Keratinocyte (primary cell): ENCODE measurements around the gene HS3ST3A1. TPM values are rescaled to one million over a fixed set of nuclear protein-coding genes. Genes with fewer than 3 reads are reported as not detected.

Experiments used
- DNase-seq: peaks from one replicate; pipeline ENCODE4 v3.0.0-alpha.2; 2011; ENCODE audit warnings: low read depth, missing footprints, low spot score
- FAIRE-seq: peaks from 2 replicates; lab custom pipeline; 2011; peaks lifted over from hg19 to GRCh38; lab: Jason Lieb, UNC
- H2AFZ ChIP-seq: 2 replicates; pipeline ENCODE4 v1.6.0; 2012; ENCODE audit warnings: low read length, control low read depth, inconsistent platforms; ENCODE audit not compliant: control insufficient read depth
- H3K27ac ChIP-seq: 2 replicates; pipeline ENCODE4 v1.5.1; 2011; ENCODE audit warnings: low read length; ENCODE audit not compliant: control insufficient read depth, insufficient read depth
- H3K27me3 ChIP-seq: 3 replicates; pipeline ENCODE4 v1.6.0; 2011; ENCODE audit warnings: low read length; ENCODE audit not compliant: control insufficient read depth, insufficient read depth; ENCODE audit errors: extremely low read depth
- H3K36me3 ChIP-seq, 2 experiments: 2 replicates in 1 of 2; 3 replicates in 1 of 2; pipeline ENCODE4 v1.5.1; 2011; ENCODE audit warnings: low read length in 2 of 2, mild to moderate bottlenecking in 1 of 2; ENCODE audit not compliant: control insufficient read depth in 2 of 2, insufficient read depth in 2 of 2; ENCODE audit errors: extremely low read depth in 1 of 2
- H3K4me1 ChIP-seq: 3 replicates; pipeline ENCODE4 v1.5.1; 2011; ENCODE audit warnings: low read length; ENCODE audit not compliant: control insufficient read depth, insufficient read depth; ENCODE audit errors: extremely low read depth
- H3K4me2 ChIP-seq: 3 replicates; pipeline ENCODE4 v1.6.0; 2011; ENCODE audit warnings: low read depth, low read length; ENCODE audit not compliant: control insufficient read depth, insufficient read depth; ENCODE audit errors: extremely low read depth
- H3K4me3 ChIP-seq, 3 experiments: fragments of 200-600 bp in 1 of 3; sonication (generic) in 1 of 3; 2 replicates in 2 of 3; 3 replicates in 1 of 3; pipeline ENCODE4 v1.5.1; 2011 to 2016; ENCODE audit warnings: low read length in 3 of 3, mild to moderate bottlenecking in 3 of 3, control low read depth in 2 of 3, inconsistent platforms in 1 of 3, low read depth in 1 of 3, mixed read lengths in 1 of 3, mixed run types in 1 of 3, moderate library complexity in 1 of 3; ENCODE audit not compliant: control insufficient read depth in 2 of 3, insufficient read depth in 2 of 3; ENCODE audit errors: extremely low read depth in 1 of 3
- H3K79me2 ChIP-seq: 2 replicates; pipeline ENCODE4 v1.6.0; 2012; ENCODE audit warnings: low read length; ENCODE audit not compliant: control insufficient read depth, insufficient read depth
- H3K9ac ChIP-seq: 3 replicates; pipeline ENCODE4 v1.6.0; 2011; ENCODE audit warnings: low read length; ENCODE audit not compliant: control insufficient read depth, insufficient read depth; ENCODE audit errors: extremely low read depth
- H3K9me1 ChIP-seq: 3 replicates; pipeline ENCODE4 v1.6.0; 2011; ENCODE audit warnings: low read length; ENCODE audit not compliant: control insufficient read depth, insufficient read depth; ENCODE audit errors: extremely low read depth
- H3K9me3 ChIP-seq: 2 replicates; pipeline ENCODE4 v1.5.1; 2012; ENCODE audit warnings: low read depth, low read length; ENCODE audit not compliant: control insufficient read depth
- H4K20me1 ChIP-seq: 3 replicates; pipeline ENCODE4 v1.6.0; 2011; ENCODE audit warnings: low read length; ENCODE audit not compliant: control insufficient read depth, insufficient read depth; ENCODE audit errors: extremely low read depth
- CTCF ChIP-seq, 3 experiments: IDR thresholded peaks in 1 of 3; conservative IDR thresholded peaks in 1 of 3; optimal IDR thresholded peaks in 1 of 3; 2 replicates in 2 of 3; 3 replicates in 1 of 3; pipeline versions ENCODE3 to v1.5.1; 2011; ENCODE audit warnings: low read length in 3 of 3, mild to moderate bottlenecking in 3 of 3, moderate library complexity in 2 of 3, control low read depth in 1 of 3, inconsistent platforms in 1 of 3; ENCODE audit not compliant: insufficient read depth in 2 of 3; ENCODE audit errors: extremely low read depth in 1 of 3
- EZH2 ChIP-seq: IDR thresholded peaks from one replicate; pipeline ENCODE4 v1.6.1; 2012; ENCODE audit warnings: inconsistent platforms, mild to moderate bottlenecking, low read length, moderate library complexity
- dilution Hi-C: fragments of 300-500 bp; cut with MboI; formaldehyde crosslinking; loops from one replicate; pipeline ENCODE4 v1.7.0; 2020; ENCODE audit warnings: low sequenced_read_pairs; ENCODE audit not compliant: extremely low pct_ligation_motif_present
- polyA plus RNA-seq, 5 experiments: library from polyadenylated mRNA; depleted of rRNA in 3 of 5; stranded (reverse) in 3 of 5; stranded (forward) in 1 of 5; unstranded in 1 of 5; fragments of >200 nt; gene quantifications; 1 replicate in 1 of 5; 2 replicates in 3 of 5; 3 replicates in 1 of 5; pipeline versions ENCODE4 v1.2.1 to v1.2.3, GENCODE V29; 2011 to 2012; ENCODE audit warnings: missing spikeins in 2 of 5, low read depth in 1 of 5, low replicate concordance in 1 of 5

Gene HS3ST3A1
- polyA plus RNA-seq, 1 donor (not counting 4 experiments of a cell fraction or from before 2014, with no cell fraction given): 0.04 TPM

GRCh38 chr17:13616031-13616430 is 14.3 kb upstream of the HS3ST3A1 start:
- no peaks in the 10 kb centered on the region for H3K36me3 ChIP-seq
- dilution Hi-C loops: no loop called here
- H3K9me3 ChIP-seq: no peaks in the 10 kb centered on the region
- H3K79me2 ChIP-seq: no peaks in the 10 kb centered on the region
- H2AFZ ChIP-seq: no peak overlapping the region
- no peak overlapping the region for H3K27ac ChIP-seq
- DNase-seq (no peak), FAIRE-seq (no peak)
- no peaks in the 10 kb centered on the region for H3K27me3 ChIP-seq
- TF ChIP-seq EZH2 (no peak), CTCF (optimal IDR thresholded peaks at IDR 0.05 in 1 of 3, IDR thresholded peaks at IDR 0.05 in 1 of 3, conservative IDR thresholded peaks at IDR 0.05 in 1 of 3; ENCODE audit: extremely low read depth in 1 of 3, insufficient read depth in 2 of 3, low read length in 3 of 3) (no peak)
- no peaks in the 10 kb centered on the region for H4K20me1 ChIP-seq
- H3K4me1 ChIP-seq: no peaks in the 10 kb centered on the region
- H3K4me3 ChIP-seq: no peak overlapping the region
- H3K9me1 ChIP-seq: no peaks in the 10 kb centered on the region
- H3K4me2 ChIP-seq: no peak overlapping the region
- no peak overlapping the region for H3K9ac ChIP-seq

GRCh38 chr17:13609941-13610340 is 8.2 kb upstream of the HS3ST3A1 start:
- dilution Hi-C loops: no loop called here
- H3K36me3 ChIP-seq: no peaks in the 10 kb centered on the region
- no peaks in the 10 kb centered on the region for H4K20me1 ChIP-seq
- FAIRE-seq (no peak), DNase-seq (no peak)
- H3K4me3 ChIP-seq: no peak overlapping the region
- H3K9ac ChIP-seq: no peak overlapping the region
- H3K27me3 ChIP-seq: no peaks in the 10 kb centered on the region
- no peaks in the 10 kb centered on the region for H3K79me2 ChIP-seq
- H3K4me1 ChIP-seq: no peaks in the 10 kb centered on the region
- H3K9me1 ChIP-seq: no peaks in the 10 kb centered on the region
- TF ChIP-seq CTCF (optimal IDR thresholded peaks at IDR 0.05 in 1 of 3, IDR thresholded peaks at IDR 0.05 in 1 of 3, conservative IDR thresholded peaks at IDR 0.05 in 1 of 3; ENCODE audit: extremely low read depth in 1 of 3, insufficient read depth in 2 of 3, low read length in 3 of 3) (no peak), EZH2 (no peak)
- H3K27ac ChIP-seq: no peak overlapping the region
- no peaks in the 10 kb centered on the region for H3K9me3 ChIP-seq
- no peak overlapping the region for H2AFZ ChIP-seq
- H3K4me2 ChIP-seq: no peak overlapping the region
